LoVo (cell line): ENCODE measurements around the gene HBE1.
A peak's percentile ranks its signal among the peaks of the same experiment; 100 is the strongest.

Source experiments
- DNase-seq: peaks from one replicate; pipeline ENCODE4 v3.0.0-alpha.2; 2016; ENCODE audit warnings: low spot score

HBE1 gene

GRCh38 chr11:5233307-5233706 is 36.4 kb downstream of the HBE1 start:
- no peak for DNase-seq

GRCh38 chr11:5232821-5233220 is 36.9 kb downstream of the HBE1 start:
- no peak for DNase-seq

GRCh38 chr11:5232176-5232575 is 37.6 kb downstream of the HBE1 start:
- no peak for DNase-seq

- no peak for DNase-seq
Observed at GRCh38 chr11:5231111-5231510, 38.6 kb downstream of the HBE1 start.

GRCh38 chr11:5230266-5230665 is 39.5 kb downstream of the HBE1 start:
- DNase-seq: no peak

GRCh38 chr11:5229796-5230195 is 39.9 kb downstream of the HBE1 start:
- DNase-seq: no peak

GRCh38 chr11:5229356-5229755 is 40.4 kb downstream of the HBE1 start:
- no peak for DNase-seq

GRCh38 chr11:5228124-5228523 is 41.6 kb downstream of the HBE1 start:
- no peak for DNase-seq

GRCh38 chr11:5227681-5228080 is 42.1 kb downstream of the HBE1 start:
- DNase-seq: no peak

- DNase-seq: peak; percentile 81
Observed at GRCh38 chr11:5226732-5227310, 42.9 kb downstream of the HBE1 start, which contains the start of gene HBB. HBB (minus strand) TSS chr11:5227071; CDS start chr11:5227021, 50 bp downstream.

- DNase-seq: no peak
Observed at GRCh38 chr11:5225480-5225871, 44.3 kb downstream of the HBE1 start.

- DNase-seq: no peak
Observed at GRCh38 chr11:5224538-5225479, 44.9 kb downstream of the HBE1 start.

GRCh38 chr11:5223686-5224085 is 46.1 kb downstream of the HBE1 start:
- DNase-seq: no peak

- DNase-seq: no peak
Observed at GRCh38 chr11:5223146-5223545, 46.6 kb downstream of the HBE1 start.
